Measurements from ENCODE around the gene NR1D1.

The NR1D1 gene

DNA sequence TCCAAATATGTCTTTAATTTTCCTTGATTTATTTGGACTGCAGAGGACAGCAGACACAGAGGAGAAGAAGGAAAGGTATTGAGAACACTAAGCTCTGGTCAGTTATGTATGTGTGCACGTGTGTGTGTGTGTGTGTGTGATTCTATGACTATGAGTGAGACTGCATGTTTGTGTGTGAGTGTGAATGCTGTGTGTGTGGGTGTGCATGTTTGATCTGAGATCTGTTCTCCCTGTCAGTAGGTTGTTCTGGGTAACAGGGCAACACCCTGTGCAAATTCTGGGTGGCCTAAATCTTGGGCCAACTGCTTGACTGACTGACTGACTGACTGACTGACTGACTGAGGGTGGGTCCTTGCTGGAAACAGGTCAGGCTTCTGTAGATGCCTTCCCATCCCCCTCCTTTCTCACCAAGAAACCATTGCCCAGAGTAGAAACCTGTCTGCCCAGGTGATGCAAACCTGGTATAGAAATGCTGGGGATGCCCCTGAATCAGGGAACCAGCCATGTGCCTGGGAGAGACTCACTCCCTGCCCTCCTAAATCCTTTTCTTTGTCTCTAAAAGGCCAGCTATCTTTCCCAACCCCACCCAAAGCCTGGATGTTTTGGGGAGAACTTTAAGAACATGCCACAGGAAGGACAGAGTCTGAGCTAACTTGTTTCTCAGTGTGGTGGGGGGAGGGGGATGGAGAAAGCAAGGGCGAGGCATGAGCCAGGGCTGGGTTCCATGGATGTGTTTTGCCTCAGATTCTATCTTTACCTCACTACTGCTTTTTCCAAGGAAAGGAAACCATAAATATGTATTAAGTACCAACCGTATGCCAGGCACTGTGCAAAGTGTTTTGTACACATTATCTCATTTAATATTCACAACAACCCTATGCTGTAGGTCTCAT is 4.5 kb upstream of the NR1D1 start:
- FAIRE-seq, result no peak
- no peak for DNase-seq (ENCODE audit: insufficient read length, low spot score)
- TF ChIP-seq, protein P1, sequence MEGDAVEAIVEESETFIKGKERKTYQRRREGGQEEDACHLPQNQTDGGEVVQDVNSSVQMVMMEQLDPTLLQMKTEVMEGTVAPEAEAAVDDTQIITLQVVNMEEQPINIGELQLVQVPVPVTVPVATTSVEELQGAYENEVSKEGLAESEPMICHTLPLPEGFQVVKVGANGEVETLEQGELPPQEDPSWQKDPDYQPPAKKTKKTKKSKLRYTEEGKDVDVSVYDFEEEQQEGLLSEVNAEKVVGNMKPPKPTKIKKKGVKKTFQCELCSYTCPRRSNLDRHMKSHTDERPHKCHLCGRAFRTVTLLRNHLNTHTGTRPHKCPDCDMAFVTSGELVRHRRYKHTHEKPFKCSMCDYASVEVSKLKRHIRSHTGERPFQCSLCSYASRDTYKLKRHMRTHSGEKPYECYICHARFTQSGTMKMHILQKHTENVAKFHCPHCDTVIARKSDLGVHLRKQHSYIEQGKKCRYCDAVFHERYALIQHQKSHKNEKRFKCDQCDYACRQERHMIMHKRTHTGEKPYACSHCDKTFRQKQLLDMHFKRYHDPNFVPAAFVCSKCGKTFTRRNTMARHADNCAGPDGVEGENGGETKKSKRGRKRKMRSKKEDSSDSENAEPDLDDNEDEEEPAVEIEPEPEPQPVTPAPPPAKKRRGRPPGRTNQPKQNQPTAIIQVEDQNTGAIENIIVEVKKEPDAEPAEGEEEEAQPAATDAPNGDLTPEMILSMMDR (IDR thresholded peaks at IDR 0.05; ENCODE audit: insufficient read depth, missing control alignments), result no peak

DNA sequence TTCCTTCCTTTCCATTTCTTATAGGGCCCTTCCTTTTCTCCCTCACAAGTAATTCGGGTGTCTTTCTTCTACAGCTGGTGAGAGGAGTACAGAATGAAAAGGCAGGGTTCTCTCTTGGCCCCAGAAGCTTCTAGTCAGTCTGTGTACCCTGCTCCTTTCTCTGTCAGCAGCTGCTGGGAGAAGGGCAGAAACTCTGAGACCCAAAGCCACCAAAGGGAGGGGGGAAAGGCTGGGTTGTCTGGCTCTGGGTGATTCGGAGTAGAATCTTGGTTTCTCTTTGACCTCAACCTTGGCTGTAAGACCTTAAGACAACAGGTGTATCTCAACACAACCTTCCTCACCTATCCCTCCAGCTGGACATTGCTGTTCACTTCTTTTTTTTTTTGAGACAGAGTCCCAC is 3.3 kb upstream of the NR1D1 start:
- DNase-seq (ENCODE audit: insufficient read length, low spot score) (no peak), FAIRE-seq (no peak)
- TF ChIP-seq, protein P1 (IDR thresholded peaks at IDR 0.05; ENCODE audit: insufficient read depth, missing control alignments), result no peak

DNA sequence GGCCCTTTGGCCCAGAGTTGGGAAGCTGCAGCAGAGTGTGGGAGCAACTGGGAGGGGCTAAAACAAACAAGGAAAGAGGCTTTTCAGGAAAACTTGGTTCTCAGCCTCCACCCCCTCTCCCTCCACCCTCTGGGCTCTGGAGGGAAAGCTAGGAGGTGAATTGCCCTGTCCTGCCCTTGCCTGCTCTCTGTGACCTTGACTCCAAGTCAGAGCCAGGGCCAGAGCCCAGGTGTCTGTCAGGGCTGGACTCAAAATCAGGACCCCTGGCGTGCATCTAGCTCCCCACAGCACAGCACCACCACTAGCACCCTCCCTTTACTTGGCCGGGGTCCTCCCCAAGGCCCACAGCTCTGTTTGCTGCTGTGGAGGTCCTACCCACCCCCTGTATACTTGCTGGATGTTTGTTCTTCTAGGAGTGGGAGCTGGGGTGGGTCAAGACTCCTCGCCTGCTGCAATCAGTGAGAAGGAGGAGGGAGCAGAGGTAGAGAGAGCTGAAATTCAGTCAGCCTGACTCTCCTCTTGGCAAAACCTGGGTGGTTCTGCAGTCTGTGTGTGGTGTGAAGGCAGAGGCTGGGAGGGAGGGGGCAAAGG is 2.8 kb upstream of the NR1D1 start:
- no peak for FAIRE-seq
- no peak for DNase-seq (ENCODE audit: insufficient read length, low spot score)
- TF ChIP-seq, protein P1 (IDR thresholded peaks at IDR 0.05; ENCODE audit: insufficient read depth, missing control alignments), result no peak

DNA sequence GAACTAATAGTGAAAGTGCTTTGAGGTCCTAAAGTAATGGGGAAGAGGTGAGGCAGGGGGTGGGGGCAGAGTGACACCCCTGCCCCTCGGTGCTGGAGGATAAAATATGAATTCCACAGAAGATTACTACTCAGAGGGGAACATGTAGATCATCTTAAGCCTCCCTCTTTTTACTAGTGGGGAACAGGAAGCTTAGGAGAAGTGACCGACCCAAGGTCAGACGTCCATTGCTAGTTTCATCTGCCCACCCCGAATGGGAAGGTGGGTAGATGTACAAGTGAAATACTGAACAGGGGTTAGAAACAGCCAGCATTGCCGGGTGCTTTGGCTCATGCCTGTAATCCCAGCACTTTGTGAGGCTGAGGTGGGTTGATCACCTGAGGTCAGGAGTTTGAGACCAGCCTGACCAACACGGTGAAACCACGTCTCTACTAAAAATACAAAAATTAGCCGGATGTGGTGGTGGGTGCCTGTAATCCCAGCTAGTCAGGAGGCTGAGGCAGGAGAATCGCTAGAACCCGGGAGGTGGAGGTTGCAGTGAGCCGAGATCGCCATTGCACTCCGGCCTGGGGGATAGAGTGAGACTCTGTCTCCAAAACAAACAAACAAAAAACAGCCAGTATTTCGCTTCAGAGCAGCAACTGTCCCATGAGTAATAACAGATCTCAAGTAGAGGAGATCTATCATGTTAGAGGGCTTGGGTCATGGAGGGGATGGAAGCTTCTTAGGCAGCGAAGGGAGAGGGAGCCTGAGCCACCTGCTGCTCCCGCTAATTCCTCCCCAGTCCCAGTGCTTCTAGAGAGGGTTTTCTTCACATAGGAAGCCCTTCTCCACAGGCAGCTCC is 1.2 kb upstream of the NR1D1 start:
- TF ChIP-seq, protein P1 (IDR thresholded peaks at IDR 0.05; ENCODE audit: insufficient read depth, missing control alignments), result no peak
- FAIRE-seq (no peak), DNase-seq (ENCODE audit: insufficient read length, low spot score) (no peak)

DNA sequence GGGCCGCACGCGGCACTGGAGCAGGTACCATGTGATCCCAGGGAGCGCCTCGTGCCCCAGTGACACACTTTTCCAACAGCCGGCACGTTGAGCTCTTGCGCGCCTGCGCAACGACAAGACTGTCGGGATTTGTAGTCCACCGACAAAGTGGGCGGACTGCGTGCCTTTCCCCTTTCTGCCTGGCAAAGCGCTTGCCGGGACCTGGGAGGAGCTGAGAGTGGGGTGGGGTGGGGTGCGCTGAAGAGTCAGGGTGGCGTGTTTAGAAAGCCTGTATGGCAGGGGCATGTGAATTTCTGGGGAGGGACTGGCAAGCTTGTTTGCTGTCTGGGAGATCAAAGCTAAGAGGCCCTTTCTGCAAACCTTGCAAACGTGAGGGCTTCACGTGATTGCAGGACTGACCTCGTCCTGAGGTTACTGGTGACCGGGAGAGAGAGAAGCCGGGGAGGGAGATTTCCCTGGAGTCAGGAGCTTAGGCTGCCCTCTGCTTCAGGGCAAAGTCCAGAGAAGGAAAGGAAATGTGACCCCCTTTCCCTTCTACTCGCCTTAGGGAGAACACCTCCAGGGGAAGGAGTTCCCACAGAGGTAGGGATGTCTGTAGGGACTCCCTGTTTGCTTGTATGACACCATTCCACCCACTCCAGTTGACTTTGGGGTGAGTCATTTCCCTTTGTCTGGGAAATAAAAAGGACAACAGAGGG is 429 bp upstream of the NR1D1 start:
- DNase-seq (ENCODE audit: insufficient read length, low spot score) (peak; percentile 71), FAIRE-seq (no peak)
- TF ChIP-seq, protein P1 (IDR thresholded peaks at IDR 0.05; ENCODE audit: insufficient read depth, missing control alignments), result no peak

DNA sequence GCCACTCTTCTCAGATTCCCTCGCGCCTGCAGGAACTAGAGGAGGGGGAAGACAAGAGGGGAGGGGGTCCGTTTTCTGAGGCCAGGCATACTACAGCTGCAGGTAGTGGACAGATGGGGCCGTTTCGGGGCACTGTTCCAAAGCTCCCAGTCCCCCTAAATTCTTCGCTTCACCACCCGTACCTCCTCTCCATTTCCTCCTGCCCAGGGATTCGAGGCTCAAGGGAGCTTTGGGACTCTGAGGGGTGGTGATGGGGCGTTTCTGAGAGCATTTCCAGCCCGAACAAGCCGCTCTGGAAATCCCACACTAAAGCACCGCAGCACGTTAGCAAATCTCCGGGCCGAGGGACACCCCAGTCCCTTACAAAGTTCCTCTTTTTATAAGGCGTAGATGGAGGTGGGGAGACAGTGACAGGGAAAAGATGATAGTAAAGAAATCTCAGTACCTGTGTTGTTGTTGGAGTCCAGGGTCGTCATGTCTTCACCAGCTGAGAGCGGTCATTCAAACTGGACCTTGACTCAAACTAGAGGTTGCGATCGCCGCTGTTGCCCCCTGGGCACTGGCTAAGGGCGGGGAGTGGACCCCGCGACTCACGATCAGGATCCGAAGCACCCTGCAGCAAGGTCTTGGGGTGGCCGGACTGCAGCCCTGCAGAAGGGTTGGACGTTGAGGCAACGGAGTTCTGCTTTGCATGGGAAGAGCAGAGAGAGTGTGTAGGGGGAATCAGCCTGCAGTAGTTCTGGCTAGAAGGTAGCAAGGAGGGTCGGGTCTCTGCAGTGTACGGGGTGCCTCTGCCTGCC is 570 bp downstream of the NR1D1 start:
- no peak for FAIRE-seq
- TF ChIP-seq, protein P1 (IDR thresholded peaks at IDR 0.05; ENCODE audit: insufficient read depth, missing control alignments), result no peak

More for the DNA sequence above, 570 bp downstream of the NR1D1 start:
- no peak for DNase-seq (ENCODE audit: insufficient read length, low spot score)

Data from D721Med (cell line).